ENCODE data around the gene PHLDB2.

PHLDB2 gene

DNA sequence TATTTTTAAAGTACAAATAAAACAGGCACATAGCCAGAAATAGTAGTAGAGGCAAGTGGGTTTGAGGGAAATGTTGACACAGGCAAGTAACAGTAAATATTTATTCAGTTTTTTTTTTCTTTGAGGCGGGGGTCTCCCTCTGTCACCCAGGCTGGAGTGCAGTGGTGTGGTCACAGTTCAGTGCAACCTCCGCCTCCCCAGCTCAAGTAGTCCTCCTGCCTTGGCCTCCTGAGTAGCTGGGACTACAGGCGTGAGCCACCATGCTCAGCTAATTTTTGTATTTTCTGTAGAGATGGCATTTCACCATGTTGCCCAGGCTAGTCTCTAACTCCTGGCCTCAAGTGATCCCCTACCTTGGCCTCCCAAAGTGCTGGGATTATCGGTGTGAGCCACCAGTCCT, 43.5 kb downstream of the PHLDB2 start:
- Histone ChIP-seq H3K4me3 (ENCODE audit: low read length in 2 of 2) (no peak overlapping the region), H2BK12ac (ENCODE audit: low read length) (no peak overlapping the region), H2BK15ac (ENCODE audit: low read length) (no peak overlapping the region), H2AFZ (ENCODE audit: low read length) (no peak overlapping the region), H4K91ac (ENCODE audit: low read depth, low read length, poor library complexity) (no peak overlapping the region), H3K23ac (ENCODE audit: low read depth, low read length, poor library complexity) (no peak overlapping the region), H2BK5ac (ENCODE audit: low read length) (no peak overlapping the region), H2BK120ac (ENCODE audit: low read depth, low read length) (no peak overlapping the region), H3K14ac (ENCODE audit: low read length) (no peak overlapping the region), H3K4me1 (ENCODE audit: control insufficient read depth in 2 of 2, insufficient read depth in 1 of 2, low read depth in 1 of 2, low read length in 2 of 2) (peaks cover 0 to 5% of the 10 kb centered on the region in 2 donors), H3K9ac (ENCODE audit: low read depth, low read length, poor library complexity) (no peak overlapping the region), H3K79me1 (ENCODE audit: low read depth, low read length) (no peaks in the 10 kb centered on the region), H3K9me3 (replicated peaks in 1 of 2; ENCODE audit: control insufficient read depth in 2 of 2, insufficient read depth in 1 of 2, low read depth in 1 of 2, low read length in 2 of 2) (peaks cover 0 to 37% of the 10 kb centered on the region in 2 donors), H3K4me2 (ENCODE audit: insufficient read depth, low read length, poor library complexity, severe bottlenecking) (no peak overlapping the region), H3K36me3 (replicated peaks in 1 of 2; ENCODE audit: control insufficient read depth in 2 of 2, insufficient read depth in 2 of 2, low read length in 2 of 2) (peaks cover 0 to 78% of the 10 kb centered on the region in 2 donors), H3K27ac (replicated peaks; ENCODE audit: low read length) (no peak overlapping the region), H3K4ac (ENCODE audit: low read length) (no peak overlapping the region), H4K8ac (ENCODE audit: low read depth, low read length) (no peak overlapping the region), H3K18ac (ENCODE audit: low read length) (no peak overlapping the region), H3K27me3 (ENCODE audit: control insufficient read depth in 3 of 3, insufficient read depth in 3 of 3, low read depth in 1 of 3, low read length in 3 of 3) (no peaks in the 10 kb centered on the region), H2AK5ac (ENCODE audit: low read depth, low read length) (no peak overlapping the region)
- no CpG with 5 or more reads among the region's 4 CpGs for WGBS, 2 donors (ENCODE audit: extremely low coverage in 2 of 2, insufficient read length in 2 of 2, insufficient replicate concordance in 1 of 2)
- DNase-seq (ENCODE audit: low spot score): no peak

DNA sequence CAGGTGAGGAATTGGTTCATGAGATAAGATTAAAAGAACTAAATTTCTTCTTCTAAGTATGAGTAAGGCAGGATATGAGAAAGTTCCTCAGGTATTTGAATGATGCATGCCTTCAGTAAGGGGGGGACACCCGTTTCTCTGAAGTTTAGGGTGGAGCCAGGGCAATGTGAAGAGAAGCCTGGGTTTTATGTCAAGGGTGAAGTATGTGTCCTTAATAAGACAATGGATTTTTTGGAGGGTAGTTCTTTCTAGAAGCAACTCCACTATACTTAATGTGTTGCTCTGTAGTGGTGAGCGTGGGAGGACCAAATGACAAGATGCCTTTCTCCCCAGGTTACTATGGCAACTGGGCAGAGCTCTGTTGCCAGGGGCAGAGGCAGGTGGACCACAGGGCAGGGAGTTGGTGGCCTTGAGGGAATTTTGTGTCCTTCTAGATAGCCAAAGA, 44.0 kb downstream of the PHLDB2 start:
- H3K27ac ChIP-seq (replicated peaks; ENCODE audit: low read length): no peak overlapping the region
- H2AK5ac ChIP-seq (ENCODE audit: low read depth, low read length): no peak overlapping the region
- H4K8ac ChIP-seq (ENCODE audit: low read depth, low read length): no peak overlapping the region
- no peak for DNase-seq (ENCODE audit: low spot score)
- H3K4ac ChIP-seq (ENCODE audit: low read length): no peak overlapping the region
- no peak overlapping the region for H3K18ac ChIP-seq (ENCODE audit: low read length)
- peaks cover 0 to 36% of the 10 kb centered on the region in 2 donors for H3K9me3 ChIP-seq (replicated peaks in 1 of 2; ENCODE audit: control insufficient read depth in 2 of 2, insufficient read depth in 1 of 2, low read depth in 1 of 2, low read length in 2 of 2)
- H3K79me1 ChIP-seq (ENCODE audit: low read depth, low read length): no peaks in the 10 kb centered on the region
- H4K91ac ChIP-seq (ENCODE audit: low read depth, low read length, poor library complexity): no peak overlapping the region
- no peak overlapping the region for H2BK12ac ChIP-seq (ENCODE audit: low read length)
- H2BK5ac ChIP-seq (ENCODE audit: low read length): no peak overlapping the region
- H2AFZ ChIP-seq (ENCODE audit: low read length): no peak overlapping the region
- no CpG with 5 or more reads among the region's 2 CpGs for WGBS, 2 donors (ENCODE audit: extremely low coverage in 2 of 2, insufficient read length in 2 of 2, insufficient replicate concordance in 1 of 2)
- H3K27me3 ChIP-seq (ENCODE audit: control insufficient read depth in 3 of 3, insufficient read depth in 3 of 3, low read depth in 1 of 3, low read length in 3 of 3): no peaks in the 10 kb centered on the region
- H3K4me3 ChIP-seq (ENCODE audit: low read length in 2 of 2): no peak overlapping the region
- no peak overlapping the region for H3K4me2 ChIP-seq (ENCODE audit: insufficient read depth, low read length, poor library complexity, severe bottlenecking)
- H2BK15ac ChIP-seq (ENCODE audit: low read length): no peak overlapping the region
- no peak overlapping the region for H2BK120ac ChIP-seq (ENCODE audit: low read depth, low read length)
- H3K36me3 ChIP-seq (replicated peaks in 1 of 2; ENCODE audit: control insufficient read depth in 2 of 2, insufficient read depth in 2 of 2, low read length in 2 of 2): peaks cover 0 to 80% of the 10 kb centered on the region in 2 donors
- no peak overlapping the region for H3K14ac ChIP-seq (ENCODE audit: low read length)
- H3K23ac ChIP-seq (ENCODE audit: low read depth, low read length, poor library complexity): no peak overlapping the region
- no peak overlapping the region for H3K9ac ChIP-seq (ENCODE audit: low read depth, low read length, poor library complexity)
- peaks cover 0 to 5% of the 10 kb centered on the region in 2 donors for H3K4me1 ChIP-seq (ENCODE audit: control insufficient read depth in 2 of 2, insufficient read depth in 1 of 2, low read depth in 1 of 2, low read length in 2 of 2)

DNA sequence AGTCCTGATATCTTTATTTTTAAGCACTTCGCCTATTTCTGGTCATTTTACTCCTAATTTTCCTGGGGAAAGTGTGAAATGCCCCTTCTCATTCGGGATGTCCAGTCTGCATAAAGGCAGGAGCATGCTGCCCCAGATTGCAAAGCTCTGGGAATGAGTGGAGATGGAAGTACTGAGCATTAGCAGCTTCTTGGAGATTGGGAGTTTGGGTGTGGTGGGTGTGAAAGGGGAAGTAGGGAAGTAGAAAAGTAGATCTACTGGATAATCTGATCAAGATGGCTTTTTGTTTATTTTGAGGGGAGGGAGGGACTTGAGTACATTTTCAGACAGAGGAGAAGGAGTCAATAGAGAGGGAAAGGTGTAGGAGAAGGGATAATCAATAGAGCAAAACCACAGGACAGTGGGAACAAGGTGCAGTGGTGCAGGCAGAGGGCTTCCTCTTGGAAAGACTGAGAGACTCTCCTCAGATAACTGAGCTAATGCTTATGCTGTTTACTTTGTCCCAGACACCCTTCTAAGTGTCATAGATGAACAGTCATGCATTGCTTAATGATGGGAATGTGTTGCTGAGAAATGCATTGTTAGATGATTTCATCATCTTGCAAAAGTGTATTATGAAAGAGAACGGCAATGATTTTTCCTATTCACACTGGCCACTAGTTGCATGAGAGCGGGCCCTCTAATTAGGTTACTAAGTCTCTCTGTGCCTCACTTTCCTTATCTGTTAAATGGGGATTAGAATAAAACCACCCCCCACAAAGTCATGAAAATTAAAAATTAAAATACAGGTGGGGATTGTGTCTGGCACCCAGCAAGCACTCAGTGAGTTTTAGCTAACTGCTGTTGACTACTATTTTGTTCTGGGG, 45.5 kb downstream of the PHLDB2 start:
- no peak overlapping the region for H2BK15ac ChIP-seq (ENCODE audit: low read length)
- no peak overlapping the region for H3K14ac ChIP-seq (ENCODE audit: low read length)

DNA sequence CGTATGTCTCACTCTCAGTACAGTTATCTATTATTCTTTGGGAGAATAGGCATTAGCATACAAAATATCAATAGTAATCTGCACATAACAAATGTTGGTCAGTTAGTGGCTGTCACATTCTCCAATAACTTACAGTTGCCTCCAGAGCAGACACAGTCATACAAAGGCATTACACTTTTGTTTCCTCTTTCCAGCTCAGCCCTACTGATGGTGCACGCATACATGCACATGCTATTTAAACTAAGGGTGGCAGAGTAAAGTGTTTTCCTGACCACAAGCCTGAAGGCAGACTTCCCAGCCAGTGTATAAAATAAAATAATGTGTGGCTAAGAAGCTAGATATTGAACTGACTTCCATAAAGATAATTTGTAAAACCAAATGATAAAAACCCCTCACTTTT, 47.6 kb downstream of the PHLDB2 start:
- Histone ChIP-seq H3K9ac (ENCODE audit: low read depth, low read length, poor library complexity) (no peak overlapping the region), H2BK5ac (ENCODE audit: low read length) (no peak overlapping the region), H3K4ac (ENCODE audit: low read length) (no peak overlapping the region), H3K4me1 (ENCODE audit: control insufficient read depth in 2 of 2, insufficient read depth in 1 of 2, low read depth in 1 of 2, low read length in 2 of 2) (peaks cover 0 to 22% of the 10 kb centered on the region in 2 donors), H2BK15ac (ENCODE audit: low read length) (no peak overlapping the region), H2BK12ac (ENCODE audit: low read length) (no peak overlapping the region), H3K9me3 (replicated peaks in 1 of 2; ENCODE audit: control insufficient read depth in 2 of 2, insufficient read depth in 1 of 2, low read depth in 1 of 2, low read length in 2 of 2) (peaks cover 0 to 7% of the 10 kb centered on the region in 2 donors), H2AK5ac (ENCODE audit: low read depth, low read length) (no peak overlapping the region), H2AFZ (ENCODE audit: low read length) (no peak overlapping the region), H4K8ac (ENCODE audit: low read depth, low read length) (no peak overlapping the region), H3K4me3 (ENCODE audit: low read length in 2 of 2) (no peak overlapping the region), H3K23ac (ENCODE audit: low read depth, low read length, poor library complexity) (no peak overlapping the region), H3K4me2 (ENCODE audit: insufficient read depth, low read length, poor library complexity, severe bottlenecking) (no peak overlapping the region), H3K79me1 (ENCODE audit: low read depth, low read length) (no peaks in the 10 kb centered on the region), H2BK120ac (ENCODE audit: low read depth, low read length) (no peak overlapping the region), H3K27me3 (ENCODE audit: control insufficient read depth in 3 of 3, insufficient read depth in 3 of 3, low read depth in 1 of 3, low read length in 3 of 3) (no peaks in the 10 kb centered on the region), H3K36me3 (replicated peaks in 1 of 2; ENCODE audit: control insufficient read depth in 2 of 2, insufficient read depth in 2 of 2, low read length in 2 of 2) (peaks cover 0 to 63% of the 10 kb centered on the region in 2 donors), H4K91ac (ENCODE audit: low read depth, low read length, poor library complexity) (no peak overlapping the region), H3K27ac (replicated peaks; ENCODE audit: low read length) (no peak overlapping the region), H3K14ac (ENCODE audit: low read length) (no peak overlapping the region), H3K18ac (ENCODE audit: low read length) (no peak overlapping the region)
- WGBS, 2 donors (ENCODE audit: extremely low coverage in 2 of 2, insufficient read length in 2 of 2, insufficient replicate concordance in 1 of 2): no CpG with 5 or more reads among the region's 2 CpGs
- DNase-seq (ENCODE audit: low spot score): no peak

More for the DNA sequence above, 45.5 kb downstream of the PHLDB2 start:
- H4K91ac ChIP-seq (ENCODE audit: low read depth, low read length, poor library complexity): no peak overlapping the region
- peaks cover 0 to 79% of the 10 kb centered on the region in 2 donors for H3K36me3 ChIP-seq (replicated peaks in 1 of 2; ENCODE audit: control insufficient read depth in 2 of 2, insufficient read depth in 2 of 2, low read length in 2 of 2)
- no peak for DNase-seq (ENCODE audit: low spot score)
- H3K4me3 ChIP-seq (ENCODE audit: low read length in 2 of 2): no peak overlapping the region
- no peak overlapping the region for H3K9ac ChIP-seq (ENCODE audit: low read depth, low read length, poor library complexity)
- H3K79me1 ChIP-seq (ENCODE audit: low read depth, low read length): no peaks in the 10 kb centered on the region
- no peak overlapping the region for H3K4me2 ChIP-seq (ENCODE audit: insufficient read depth, low read length, poor library complexity, severe bottlenecking)
- no peak overlapping the region for H2AFZ ChIP-seq (ENCODE audit: low read length)
- H3K27me3 ChIP-seq (ENCODE audit: control insufficient read depth in 3 of 3, insufficient read depth in 3 of 3, low read depth in 1 of 3, low read length in 3 of 3): no peaks in the 10 kb centered on the region
- H4K8ac ChIP-seq (ENCODE audit: low read depth, low read length): no peak overlapping the region
- WGBS, 2 donors (ENCODE audit: extremely low coverage in 2 of 2, insufficient read length in 2 of 2, insufficient replicate concordance in 1 of 2): no CpG with 5 or more reads among the region's 4 CpGs
- no peak overlapping the region for H3K18ac ChIP-seq (ENCODE audit: low read length)
- H2AK5ac ChIP-seq (ENCODE audit: low read depth, low read length): no peak overlapping the region
- no peak overlapping the region for H2BK5ac ChIP-seq (ENCODE audit: low read length)
- H2BK12ac ChIP-seq (ENCODE audit: low read length): no peak overlapping the region
- peaks cover 0 to 21% of the 10 kb centered on the region in 2 donors for H3K9me3 ChIP-seq (replicated peaks in 1 of 2; ENCODE audit: control insufficient read depth in 2 of 2, insufficient read depth in 1 of 2, low read depth in 1 of 2, low read length in 2 of 2)
- no peak overlapping the region for H3K4ac ChIP-seq (ENCODE audit: low read length)
- no peak overlapping the region for H3K27ac ChIP-seq (replicated peaks; ENCODE audit: low read length)
- H2BK120ac ChIP-seq (ENCODE audit: low read depth, low read length): no peak overlapping the region
- no peak overlapping the region for H3K23ac ChIP-seq (ENCODE audit: low read depth, low read length, poor library complexity)
- peaks cover 0 to 5% of the 10 kb centered on the region in 2 donors for H3K4me1 ChIP-seq (ENCODE audit: control insufficient read depth in 2 of 2, insufficient read depth in 1 of 2, low read depth in 1 of 2, low read length in 2 of 2)
